Esophagus squamous epithelium (tissue), 5 donors: Measurements from ENCODE around the gene KCNJ4. TPM values are rescaled to one million over a fixed set of nuclear protein-coding genes. Genes with fewer than 3 reads are reported as not detected.

ENCODE experiments used
- DNase-seq: peaks from one replicate; lab custom pipeline; 2025; lab: John Stamatoyannopoulos, UW
- H3K27ac ChIP-seq, 4 donors: fragments of 200-600 bp; sonication (generic); one replicate each; pipeline ENCODE4 v1.5.1; 2016 to 2019; ENCODE audit warnings: mild to moderate bottlenecking in 1 of 4
- H3K27me3 ChIP-seq, 4 donors: fragments of 200-600 bp; sonication (generic); 1 replicate in 3 of 4; 2 replicates in 1 of 4; pipeline versions ENCODE4 v1.5.1 to v1.6.0; 2017 to 2021; ENCODE audit warnings: antibody characterized with exemption in 1 of 4
- H3K36me3 ChIP-seq, 3 donors: fragments of 200-600 bp; sonication (generic); one replicate each; pipeline ENCODE4 v1.5.1; 2016 to 2019
- H3K4me1 ChIP-seq, 3 donors: fragments of 200-600 bp; sonication (generic); one replicate each; pipeline ENCODE4 v1.5.1; 2017 to 2019
- H3K4me3 ChIP-seq, 4 donors: fragments of 200-600 bp; sonication (generic); 1 replicate in 3 of 4; 2 replicates in 1 of 4; pipeline ENCODE4 v1.5.1; 2016 to 2019; ENCODE audit warnings: mild to moderate bottlenecking in 2 of 4, moderate library complexity in 1 of 4
- H3K9me3 ChIP-seq, 3 donors: fragments of 200-600 bp; sonication (generic); one replicate each; pipeline ENCODE4 v1.5.1; 2016 to 2019
- CTCF ChIP-seq, 6 experiments: fragments of 450-650 bp in 4 of 6; fragments of 200-600 bp in 2 of 6; sonication (generic) in 2 of 6; IDR thresholded peaks; one replicate each; pipeline ENCODE4 v1.5.1; 2016 to 2019; ENCODE audit warnings: antibody characterized with exemption in 6 of 6, mild to moderate bottlenecking in 4 of 6, moderate library complexity in 4 of 6
- POLR2A ChIP-seq, 4 donors: fragments of 450-650 bp; IDR thresholded peaks; one replicate each; pipeline ENCODE4 v1.6.1; 2017; ENCODE audit warnings: antibody characterized with exemption in 4 of 4, mild to moderate bottlenecking in 4 of 4, moderate library complexity in 3 of 4
- WGBS, 2 donors: methylation state at CpG; one replicate each; pipeline ENCODE4 v1.1.5; 2018; 5-methylcytosine and 5-hydroxymethylcytosine counted together
- intact Hi-C: fragments of 100-400 bp; cut with DNase I; formaldehyde crosslinking; loops from one replicate; pipeline ENCODE4 v1.15.0; 2022
- total RNA-seq, 4 donors: library from RNA; depleted of rRNA; stranded (reverse); fragments of >200 nt; gene quantifications; one replicate each; pipeline ENCODE4 v1.1.0, GENCODE V29; 2016
- donor health status: DM: yes; HTN: yes; CAD: no.

KCNJ4 gene
- total RNA-seq, 4 donors from 2014 or later: not detected

- Histone ChIP-seq H3K4me3 (no peak overlapping the region), H3K27ac (no peak overlapping the region), H3K27me3 (no peaks in the 10 kb centered on the region), H3K4me1 (peaks cover 0 to 66% (median 4%) of the 10 kb centered on the region in 3 donors), H3K36me3 (peaks cover 41 to 100% (median 83%) of the 10 kb centered on the region in 3 donors), H3K9me3 (no peaks in the 10 kb centered on the region)
- 40 to 51% methylated on average over 2 of the region's 2 CpGs for WGBS, 2 donors
- intact Hi-C loops: no loop called here
- DNase-seq: no peak
- no peak for TF ChIP-seq POLR2A (IDR thresholded peaks at IDR 0.05)
- no peak for TF ChIP-seq CTCF (IDR thresholded peaks at IDR 0.05)
Measured at GRCh38 chr22:38494498-38494897, 39.5 kb upstream of the KCNJ4 start.

GRCh38 chr22:38491707-38492348, 36.8 kb upstream of the KCNJ4 start:
- Histone ChIP-seq H3K4me1 (peaks cover 0 to 51% (median 4%) of the 10 kb centered on the region in 3 donors), H3K27me3 (no peaks in the 10 kb centered on the region), H3K9me3 (no peaks in the 10 kb centered on the region), H3K36me3 (peaks cover 46 to 100% (median 82%) of the 10 kb centered on the region in 3 donors), H3K4me3 (no peak overlapping the region), H3K27ac (peak overlapping the region in 2 of 4 donors; percentile 21 to 51)
- TF ChIP-seq POLR2A (IDR thresholded peaks at IDR 0.05): no peak
- no peak for TF ChIP-seq CTCF (IDR thresholded peaks at IDR 0.05)
- DNase-seq: no peak
- intact Hi-C loops: no loop called here
- WGBS, 2 donors: 67 to 72% methylated on average over 5 of the region's 5 CpGs

GRCh38 chr22:38490915-38491314, 35.9 kb upstream of the KCNJ4 start:
- WGBS, 2 donors: 70 to 92% methylated on average over 1 of the region's 1 CpG
- DNase-seq: no peak
- Histone ChIP-seq H3K4me1 (peaks cover 0 to 44% (median 4%) of the 10 kb centered on the region in 3 donors), H3K9me3 (no peaks in the 10 kb centered on the region), H3K27me3 (no peaks in the 10 kb centered on the region), H3K27ac (peak overlapping the region in 2 of 4 donors; percentile 50 to 51), H3K36me3 (peaks cover 44 to 100% (median 82%) of the 10 kb centered on the region in 3 donors), H3K4me3 (no peak overlapping the region)
- TF ChIP-seq POLR2A (IDR thresholded peaks at IDR 0.05) (no peak), CTCF (IDR thresholded peaks at IDR 0.05) (no peak)
- intact Hi-C loops: no loop called here

- no peaks in the 10 kb centered on the region for H3K27me3 ChIP-seq
- H3K4me3 ChIP-seq: no peak overlapping the region
- H3K9me3 ChIP-seq: no peaks in the 10 kb centered on the region
- 60 to 69% methylated on average over 2 of the region's 2 CpGs for WGBS, 2 donors
- intact Hi-C loops: no loop called here
- DNase-seq: no peak
- peaks cover 44 to 100% (median 82%) of the 10 kb centered on the region in 3 donors for H3K36me3 ChIP-seq
- H3K4me1 ChIP-seq: peaks cover 0 to 44% (median 4%) of the 10 kb centered on the region in 3 donors
- peak overlapping the region in 2 of 4 donors; percentile 50 to 51 for H3K27ac ChIP-seq
- TF ChIP-seq CTCF (IDR thresholded peaks at IDR 0.05) (no peak), POLR2A (IDR thresholded peaks at IDR 0.05) (no peak)
Measured at GRCh38 chr22:38490475-38490874, 35.5 kb upstream of the KCNJ4 start.

- Histone ChIP-seq H3K4me3 (no peak overlapping the region), H3K36me3 (peaks cover 40 to 100% (median 81%) of the 10 kb centered on the region in 3 donors), H3K4me1 (peaks cover 0 to 40% (median 4%) of the 10 kb centered on the region in 3 donors), H3K27ac (peak overlapping the region in 2 of 4 donors; percentile 50 to 51), H3K9me3 (no peaks in the 10 kb centered on the region), H3K27me3 (no peaks in the 10 kb centered on the region)
- TF ChIP-seq POLR2A (IDR thresholded peaks at IDR 0.05) (no peak), CTCF (IDR thresholded peaks at IDR 0.05) (no peak)
- no peak for DNase-seq
- intact Hi-C loops: no loop called here
- WGBS, 2 donors: 81 to 84% methylated on average over 7 of the region's 7 CpGs
Measured at GRCh38 chr22:38489561-38490145, 34.7 kb upstream of the KCNJ4 start.
